GM12875 (cell line): Measurements from ENCODE around the gene STXBP4.

ENCODE experiments used
- H3K4me3 ChIP-seq: one replicate; pipeline ENCODE4 v1.5.1; 2011; ENCODE audit warnings: low read depth, low read length, control low read depth
- CTCF ChIP-seq: IDR thresholded peaks from 2 replicates; pipeline ENCODE4 v1.5.1; 2011; ENCODE audit warnings: low read depth, mild to moderate bottlenecking, control low read depth, inconsistent platforms, low read length, moderate library complexity, borderline replicate concordance; ENCODE audit not compliant: insufficient read depth

The STXBP4 gene

DNA sequence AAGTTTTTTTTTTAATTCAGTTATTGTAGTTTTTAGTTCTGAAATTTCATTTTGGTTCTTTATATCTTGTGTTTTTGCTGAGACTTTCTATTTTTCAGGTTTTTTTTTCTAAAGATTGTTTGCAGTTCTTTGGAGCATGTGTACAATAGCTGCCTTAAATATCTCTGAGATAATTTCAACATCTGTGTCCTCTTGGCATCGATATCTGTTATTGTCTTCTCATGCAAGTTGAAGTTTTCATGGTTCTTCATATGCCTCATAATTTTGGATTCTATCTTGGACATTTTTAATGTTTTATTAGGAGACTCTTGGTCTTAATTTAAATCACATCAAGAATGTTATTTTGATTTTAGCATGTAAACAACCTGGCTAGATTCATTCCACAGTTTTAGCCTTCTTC is 22.9 kb upstream of the STXBP4 start:
- TF ChIP-seq CTCF: no peak
- no peak overlapping the region for H3K4me3 ChIP-seq

GRCh38 chr17:54947396-54947795 is 21.2 kb upstream of the STXBP4 start:
- no peak for TF ChIP-seq CTCF

DNA sequence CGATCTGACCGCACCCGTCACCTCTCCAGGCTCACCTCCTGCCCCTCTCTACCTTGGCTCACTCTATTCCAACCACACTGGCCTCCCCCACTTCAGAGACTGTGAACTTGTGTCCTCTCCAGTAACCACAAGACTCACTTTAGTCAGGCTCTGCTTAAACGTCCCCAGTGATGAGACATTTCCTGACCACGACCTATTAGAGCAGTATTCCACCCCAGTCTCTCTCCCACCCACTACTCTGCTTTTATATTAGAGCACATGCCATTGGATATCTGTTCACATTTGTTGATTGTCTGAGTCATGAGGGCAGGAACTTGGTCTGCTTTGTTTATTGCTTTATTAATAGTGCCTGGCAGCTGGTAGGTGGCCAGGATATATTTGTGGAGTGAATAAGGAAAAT is 20.2 kb upstream of the STXBP4 start:
- no peak for TF ChIP-seq CTCF
- H3K4me3 ChIP-seq: no peak overlapping the region

More at GRCh38 chr17:54947396-54947795, 21.2 kb upstream of the STXBP4 start:
- no peak overlapping the region for H3K4me3 ChIP-seq

DNA sequence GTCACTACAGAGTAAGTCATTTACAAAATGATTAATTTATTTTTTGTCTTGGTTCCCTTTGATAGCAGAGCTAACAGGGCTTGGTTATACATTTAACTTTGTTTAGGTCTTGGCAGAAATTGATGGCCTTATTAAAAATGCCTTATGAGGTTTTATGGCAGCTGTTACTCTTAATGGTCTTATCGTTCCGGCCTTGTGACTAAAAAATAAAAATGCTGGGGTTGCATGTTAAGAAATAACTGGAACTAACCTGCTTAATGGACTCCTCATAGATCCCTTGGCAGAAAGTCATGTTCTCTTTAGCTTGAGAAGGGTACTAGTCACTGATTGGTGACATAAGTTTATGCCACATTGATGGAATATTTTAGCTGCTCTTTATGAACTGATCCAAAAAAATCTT is 18.4 kb upstream of the STXBP4 start:
- TF ChIP-seq CTCF: no peak
- H3K4me3 ChIP-seq: no peak overlapping the region

- H3K4me3 ChIP-seq: no peak overlapping the region
- no peak for TF ChIP-seq CTCF
Measured at GRCh38 chr17:54951286-54951685, 17.3 kb upstream of the STXBP4 start.

- no peak overlapping the region for H3K4me3 ChIP-seq
- no peak for TF ChIP-seq CTCF
Measured at GRCh38 chr17:54956791-54957190, 11.8 kb upstream of the STXBP4 start.

GRCh38 chr17:54967621-54968261 is 824 bp upstream of the STXBP4 start:
- TF ChIP-seq CTCF: no peak; the same call in 1 of the 2 replicates
- peak overlapping the region; percentile 92 for H3K4me3 ChIP-seq
